ENCODE measurements around the gene RNH1. TPM values are rescaled to one million over a fixed set of nuclear protein-coding genes. Genes with fewer than 3 reads are reported as not detected.

The RNH1 gene
- total and polyA plus RNA-seq, 2 of the 8 experiments (the other 6 are each of a cell fraction or from before 2014, with no cell fraction given) = 48.7 to 49.8 TPM

DNA sequence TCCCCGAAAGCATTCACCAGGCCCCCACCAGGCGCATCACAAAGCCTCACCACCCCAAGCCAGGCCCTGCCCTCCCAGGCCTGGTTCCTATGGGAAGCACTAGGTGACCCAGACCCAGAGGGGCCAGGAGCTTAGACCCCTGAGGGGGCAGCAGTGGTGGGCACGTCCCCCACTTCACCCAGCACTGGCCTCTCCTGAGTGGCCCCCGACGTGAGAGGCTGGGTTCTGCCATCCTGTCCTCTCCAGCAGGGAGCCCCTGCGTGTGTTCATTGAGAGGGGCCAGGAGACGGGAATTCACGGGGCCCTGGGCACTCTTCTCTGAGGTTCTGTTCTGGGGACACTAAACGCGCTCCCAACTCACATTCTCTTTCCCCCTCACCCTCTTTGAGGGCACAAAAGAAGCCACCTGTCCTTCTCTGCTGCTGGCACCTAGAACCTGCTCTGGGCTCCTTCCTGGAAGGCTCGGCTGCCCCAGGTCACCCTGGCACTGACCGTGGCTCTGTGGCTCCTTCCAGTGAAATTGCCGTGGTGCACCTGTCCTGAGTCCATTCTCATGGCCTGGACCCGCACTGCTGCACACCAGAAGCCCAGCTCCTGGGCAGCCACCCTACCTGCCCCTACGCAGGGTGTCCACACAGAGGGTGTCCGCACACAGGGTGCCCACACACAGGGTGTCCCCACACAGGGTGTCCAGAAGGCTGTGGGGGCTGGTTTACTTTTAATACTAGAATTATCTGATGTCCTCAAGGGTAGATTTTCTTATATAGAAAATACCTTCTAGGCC is 44.7 kb downstream of the RNH1 start:
- Histone ChIP-seq H2AFZ (ENCODE audit: low read length) (no peak overlapping the region), H3K56ac (replicated peaks; ENCODE audit: insufficient read length, low read depth, low read length) (no peak overlapping the region), H2BK120ac (replicated peaks; ENCODE audit: low read depth, low read length) (no peak overlapping the region), H3K4ac (replicated peaks; ENCODE audit: insufficient read length, low read depth, low read length) (no peak overlapping the region), H3K9ac (replicated peaks in 1 of 4; ENCODE audit: extremely low read depth in 1 of 4, low read depth in 3 of 4, low read length in 3 of 4) (no peak overlapping the region), H4K8ac (ENCODE audit: extremely low read depth, insufficient read depth, low read length) (no peak overlapping the region), H2BK20ac (ENCODE audit: low read length) (no peak overlapping the region), H3K4me3 (ENCODE audit: extremely low read depth in 1 of 4, insufficient read depth in 2 of 4, low read depth in 3 of 4, low read length in 4 of 4) (no peak overlapping the region), H3K27ac (ENCODE audit: low read depth, low read length) (no peak overlapping the region), H3K9me3 (ENCODE audit: insufficient read depth in 2 of 2, low read depth in 1 of 2, low read length in 1 of 2) (no peaks in the 10 kb centered on the region), H3K79me1 (ENCODE audit: low read depth, low read length) (peaks cover 23% of the 10 kb centered on the region), H2BK12ac (ENCODE audit: low read depth, low read length) (no peak overlapping the region), H4K5ac (ENCODE audit: insufficient read length, low read depth, low read length) (no peak overlapping the region), H3K23ac (ENCODE audit: insufficient read length) (no peak overlapping the region), H3K27me3 (replicated peaks in 1 of 4; ENCODE audit: control insufficient read depth in 3 of 4, extremely low read depth in 1 of 4, insufficient read depth in 3 of 4, low read length in 3 of 4) (no peaks in the 10 kb centered on the region), H2BK5ac (ENCODE audit: low read depth, low read length) (no peak overlapping the region), H3K18ac (ENCODE audit: extremely low read depth, low read length) (no peak overlapping the region), H2AK5ac (ENCODE audit: low read depth, low read length) (no peak overlapping the region), H3K14ac (ENCODE audit: insufficient read length) (no peak overlapping the region), H3K79me2 (ENCODE audit: control insufficient read depth in 1 of 2, insufficient read depth in 2 of 2, low read length in 2 of 2) (peaks cover 7 to 24% of the 10 kb centered on the region in 2 experiments), H3K4me1 (replicated peaks in 1 of 4; ENCODE audit: control insufficient read depth in 3 of 4, insufficient read depth in 4 of 4, low read length in 3 of 4) (peaks cover 0 to 9% (median 0%) of the 10 kb centered on the region in 4 experiments; a peak in 3 of 7 replicates), H3K4me2 (ENCODE audit: insufficient read depth in 1 of 2, low read depth in 2 of 2, low read length in 2 of 2) (no peak overlapping the region), H2BK15ac (ENCODE audit: low read length) (no peak overlapping the region), H4K91ac (replicated peaks; ENCODE audit: insufficient read length, low read length) (no peak overlapping the region), H3K23me2 (ENCODE audit: low read depth, low read length) (0 out of 2 replicates have a peak, but pooled peaks cover 1% of the 10 kb centered on the region), H4K20me1 (replicated peaks in 1 of 2; ENCODE audit: control insufficient read depth in 1 of 2, insufficient read depth in 2 of 2, low read length in 2 of 2) (peaks cover 0 to 16% of the 10 kb centered on the region in 2 experiments), H3K36me3 (ENCODE audit: control insufficient read depth in 2 of 4, insufficient read depth in 4 of 4, low read length in 3 of 4) (peaks cover 5 to 13% (median 8%) of the 10 kb centered on the region in 4 experiments; a peak in 5 of 8 replicates)
- CTCF ChIA-PET (ENCODE audit: partially characterized antibody) = interaction anchor here (0.6 to 1.4 kb wide), 4 partner anchors 14 to 453 kb away, joined by 4 to 5 read pairs (median 4); no protein-coding TSS in a partner anchor
- TF ChIP-seq, protein P1, sequence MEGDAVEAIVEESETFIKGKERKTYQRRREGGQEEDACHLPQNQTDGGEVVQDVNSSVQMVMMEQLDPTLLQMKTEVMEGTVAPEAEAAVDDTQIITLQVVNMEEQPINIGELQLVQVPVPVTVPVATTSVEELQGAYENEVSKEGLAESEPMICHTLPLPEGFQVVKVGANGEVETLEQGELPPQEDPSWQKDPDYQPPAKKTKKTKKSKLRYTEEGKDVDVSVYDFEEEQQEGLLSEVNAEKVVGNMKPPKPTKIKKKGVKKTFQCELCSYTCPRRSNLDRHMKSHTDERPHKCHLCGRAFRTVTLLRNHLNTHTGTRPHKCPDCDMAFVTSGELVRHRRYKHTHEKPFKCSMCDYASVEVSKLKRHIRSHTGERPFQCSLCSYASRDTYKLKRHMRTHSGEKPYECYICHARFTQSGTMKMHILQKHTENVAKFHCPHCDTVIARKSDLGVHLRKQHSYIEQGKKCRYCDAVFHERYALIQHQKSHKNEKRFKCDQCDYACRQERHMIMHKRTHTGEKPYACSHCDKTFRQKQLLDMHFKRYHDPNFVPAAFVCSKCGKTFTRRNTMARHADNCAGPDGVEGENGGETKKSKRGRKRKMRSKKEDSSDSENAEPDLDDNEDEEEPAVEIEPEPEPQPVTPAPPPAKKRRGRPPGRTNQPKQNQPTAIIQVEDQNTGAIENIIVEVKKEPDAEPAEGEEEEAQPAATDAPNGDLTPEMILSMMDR (IDR thresholded peaks at IDR 0.05; ENCODE audit: control extremely low read depth in 1 of 3, insufficient read depth in 1 of 3, low read depth in 1 of 3, low read length in 3 of 3) = no peak
- no peak for TF ChIP-seq BRCA1 (IDR thresholded peaks at IDR 0.05; ENCODE audit: low read depth, low read length)
- TF ChIP-seq ASH2L (IDR thresholded peaks at IDR 0.05; ENCODE audit: low read length) = no peak
- no peak for TF ChIP-seq CTBP2 (IDR thresholded peaks at IDR 0.05; ENCODE audit: borderline replicate concordance, insufficient read depth, insufficient read length, low read length)
- WGBS, 2 experiments (ENCODE audit: extremely low coverage in 1 of 2, insufficient coverage in 1 of 2, insufficient read length in 1 of 2, insufficient replicate concordance in 2 of 2, low coverage in 1 of 2, low lambda C conversion rate in 2 of 2, missing lambda C conversion rate in 1 of 2) = 94% methylated on average over 15 of the region's 16 CpGs; no CpG with 5 or more reads in 1 of the 2 experiments
- POLR2A ChIA-PET (ENCODE audit: partially characterized antibody) = interaction anchor here (1.1 to 2.5 kb wide), 2 partner anchors 10 to 13 kb away, joined by 4 to 11 read pairs; partner anchors contain the start of gene PTDSS2
- DNase-seq (ENCODE audit: low read depth in 1 of 2, low spot score in 2 of 2) = no peak
- no peak for FAIRE-seq

Data from H1 (cell line).